Hepatocyte (in vitro differentiated cells): ENCODE measurements around the gene RNF217.

Experiments used
- CTCF ChIP-seq: fragments of 200-600 bp; sonication (generic); IDR thresholded peaks from 2 replicates; pipeline ENCODE4 v1.5.1; 2016; ENCODE audit warnings: antibody characterized with exemption, mild to moderate bottlenecking; ENCODE audit not compliant: poor library complexity
- EZH2 ChIP-seq: fragments of 200-600 bp; sonication (generic); IDR thresholded peaks from 2 replicates; pipeline ENCODE4 v1.6.1; 2016; ENCODE audit warnings: antibody characterized with exemption, mild to moderate bottlenecking, borderline replicate concordance
- EZH2phosphoT487 ChIP-seq: fragments of 200-600 bp; sonication (generic); IDR thresholded peaks from one replicate; pipeline ENCODE4 v1.6.1; 2018; ENCODE audit warnings: antibody characterized with exemption, mild to moderate bottlenecking, low read depth, moderate library complexity; ENCODE audit not compliant: unreplicated experiment, severe bottlenecking

DNA sequence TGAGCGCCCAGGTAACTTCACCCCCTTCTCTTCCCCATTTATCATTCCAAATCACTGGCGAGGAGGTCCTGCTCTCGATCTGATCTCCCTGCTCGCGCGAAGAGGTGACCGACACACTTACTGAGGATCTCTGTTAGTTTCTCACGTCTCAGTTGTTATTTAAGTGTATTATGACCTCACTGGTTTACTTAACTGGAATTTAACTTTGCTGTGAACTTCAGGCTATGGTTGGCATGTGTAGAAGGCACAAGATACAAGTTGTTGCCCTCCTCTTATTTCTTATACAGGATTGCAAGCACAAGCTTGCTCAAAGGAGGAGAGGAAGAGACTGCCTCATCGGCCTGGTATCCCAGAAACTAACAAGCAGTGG, 1.2 kb downstream of the RNF217 start:
- TF ChIP-seq CTCF (no peak), EZH2 (no peak), EZH2phosphoT487 (no peak)
